Activated B cell treated with CpG ODN at 0.5 μM for 24 hours (primary cell): ENCODE results near the gene UBASH3A. TPM values are rescaled to one million over a fixed set of nuclear protein-coding genes. Genes with fewer than 3 reads are reported as not detected.

ENCODE experiments used
- ATAC-seq: fragments of 200-7000 bp; cut with Tn5 transposase; one replicate; pipeline ENCODE4 v1.10.0; 2021; ENCODE audit warnings: low read depth, mild to moderate bottlenecking, moderate library complexity
- CTCF ChIA-PET: fragments of 350-600 bp; sonication (Branson Sonifier 250); formaldehyde crosslinking; loops from one replicate; lab custom pipeline; 2021; ENCODE audit warnings: antibody characterized with exemption; lab: Charles Lee
- POLR2A ChIA-PET: fragments of 350-600 bp; sonication (Branson Sonifier 250); formaldehyde crosslinking; loops from one replicate; lab custom pipeline; 2021; ENCODE audit warnings: antibody characterized with exemption; lab: Charles Lee
- DNase-seq: peaks from one replicate; pipeline ENCODE4 v3.0.0; 2022
- H3K27ac Mint-ChIP-seq: one replicate; pipeline ENCODE4 v1.8.0; 2020; ENCODE audit warnings: mixed read lengths
- H3K27me3 Mint-ChIP-seq: one replicate; pipeline ENCODE4 v1.8.0; 2021; ENCODE audit warnings: mixed read lengths
- H3K36me3 Mint-ChIP-seq: one replicate; pipeline ENCODE4 v1.8.0; 2021; ENCODE audit warnings: low read depth, mixed read lengths
- H3K4me1 Mint-ChIP-seq: one replicate; pipeline ENCODE4 v1.8.0; 2021; ENCODE audit warnings: mixed read lengths
- H3K4me3 Mint-ChIP-seq: one replicate; pipeline ENCODE4 v1.8.0; 2020; ENCODE audit warnings: mild to moderate bottlenecking, mixed read lengths
- H3K9me3 Mint-ChIP-seq: one replicate; pipeline ENCODE4 v1.8.0; 2020; ENCODE audit warnings: mixed read lengths
- intact Hi-C: fragments of 100-400 bp; cut with micrococcal nuclease; formaldehyde crosslinking; loops from one replicate; pipeline ENCODE4 v1.15.1; 2024
- total RNA-seq: library from RNA; stranded (reverse); gene quantifications from 2 replicates; pipeline ENCODE4 v1.2.3, GENCODE V29; 2022
- TF ChIP-seq, protein P1 (sequence below): fragments of 200-600 bp; IDR thresholded peaks from one replicate; pipeline ENCODE4 v1.8.0; 2022; ENCODE audit warnings: antibody characterized with exemption, mild to moderate bottlenecking

The UBASH3A gene
- total RNA-seq, 1 donor from 2014 or later = not detected

GRCh38 chr21:42429021-42429420 is 25.3 kb downstream of the UBASH3A start:
- peaks cover 25% of the 10 kb centered on the region for H3K4me1 Mint-ChIP-seq
- ChIA-PET POLR2A (no interaction called here), CTCF (no interaction called here)
- TF ChIP-seq, protein P1, sequence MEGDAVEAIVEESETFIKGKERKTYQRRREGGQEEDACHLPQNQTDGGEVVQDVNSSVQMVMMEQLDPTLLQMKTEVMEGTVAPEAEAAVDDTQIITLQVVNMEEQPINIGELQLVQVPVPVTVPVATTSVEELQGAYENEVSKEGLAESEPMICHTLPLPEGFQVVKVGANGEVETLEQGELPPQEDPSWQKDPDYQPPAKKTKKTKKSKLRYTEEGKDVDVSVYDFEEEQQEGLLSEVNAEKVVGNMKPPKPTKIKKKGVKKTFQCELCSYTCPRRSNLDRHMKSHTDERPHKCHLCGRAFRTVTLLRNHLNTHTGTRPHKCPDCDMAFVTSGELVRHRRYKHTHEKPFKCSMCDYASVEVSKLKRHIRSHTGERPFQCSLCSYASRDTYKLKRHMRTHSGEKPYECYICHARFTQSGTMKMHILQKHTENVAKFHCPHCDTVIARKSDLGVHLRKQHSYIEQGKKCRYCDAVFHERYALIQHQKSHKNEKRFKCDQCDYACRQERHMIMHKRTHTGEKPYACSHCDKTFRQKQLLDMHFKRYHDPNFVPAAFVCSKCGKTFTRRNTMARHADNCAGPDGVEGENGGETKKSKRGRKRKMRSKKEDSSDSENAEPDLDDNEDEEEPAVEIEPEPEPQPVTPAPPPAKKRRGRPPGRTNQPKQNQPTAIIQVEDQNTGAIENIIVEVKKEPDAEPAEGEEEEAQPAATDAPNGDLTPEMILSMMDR = no peak
- no peak overlapping the region for H3K27ac Mint-ChIP-seq
- H3K4me3 Mint-ChIP-seq = no peak overlapping the region
- no peaks in the 10 kb centered on the region for H3K36me3 Mint-ChIP-seq
- DNase-seq (peak; percentile 3), ATAC-seq (no peak)
- intact Hi-C loops = no loop called here
- peaks cover 22% of the 10 kb centered on the region for H3K27me3 Mint-ChIP-seq
- H3K9me3 Mint-ChIP-seq = peaks cover 10% of the 10 kb centered on the region

DNA sequence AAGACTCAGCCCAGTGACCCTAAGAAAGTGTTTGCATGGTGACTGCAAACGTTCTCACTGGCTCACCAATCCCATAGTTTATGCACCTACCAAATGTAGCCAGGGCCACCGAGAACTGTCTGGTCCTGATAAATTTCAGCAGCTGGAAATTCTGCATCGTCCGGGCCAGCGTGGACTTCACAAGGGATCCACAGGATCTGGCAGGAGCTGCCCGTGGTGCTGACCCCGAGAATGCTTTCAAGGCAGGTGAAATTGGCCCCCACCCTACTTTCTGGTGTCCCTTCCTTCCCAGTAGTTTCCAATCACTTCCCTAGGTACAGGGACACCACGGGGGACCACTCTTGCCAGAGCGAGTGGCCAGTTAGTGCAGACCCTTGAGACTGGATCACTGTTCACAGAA is 26.2 kb downstream of the UBASH3A start:
- Mint-ChIP-seq H3K9me3 (peaks cover 10% of the 10 kb centered on the region), H3K4me1 (peaks cover 17% of the 10 kb centered on the region), H3K4me3 (no peak overlapping the region), H3K36me3 (no peaks in the 10 kb centered on the region), H3K27me3 (peaks cover 21% of the 10 kb centered on the region), H3K27ac (no peak overlapping the region)
- DNase-seq (no peak), ATAC-seq (no peak)
- POLR2A ChIA-PET = no interaction called here
- intact Hi-C loops = no loop called here
- TF ChIP-seq, protein P1 = no peak
- CTCF ChIA-PET = no interaction called here

DNA sequence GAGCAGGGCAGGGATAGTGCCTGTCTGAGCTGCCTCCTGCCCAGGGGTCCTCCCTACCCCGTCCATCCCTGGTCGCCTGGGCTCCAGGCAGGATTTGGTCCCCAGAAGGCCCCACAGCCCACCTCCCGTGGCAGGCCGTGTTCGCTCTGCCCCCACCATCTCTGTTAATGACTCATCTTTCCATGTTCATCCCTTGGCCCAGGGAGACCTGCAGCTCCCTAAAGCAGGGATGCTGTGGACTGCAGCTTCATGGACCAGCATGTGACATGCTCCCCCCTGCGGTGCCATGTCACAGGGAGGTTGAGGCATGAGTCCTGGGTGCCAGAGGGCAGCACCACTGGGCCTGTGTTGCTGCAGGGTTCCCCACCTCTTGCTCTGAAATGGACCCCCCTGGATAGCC is 26.8 kb downstream of the UBASH3A start:
- POLR2A ChIA-PET = no interaction called here
- DNase-seq (peak; percentile 10), ATAC-seq (no peak)
- CTCF ChIA-PET = no interaction called here
- Mint-ChIP-seq H3K36me3 (no peaks in the 10 kb centered on the region), H3K9me3 (peaks cover 10% of the 10 kb centered on the region), H3K27ac (no peak overlapping the region), H3K27me3 (peaks cover 20% of the 10 kb centered on the region), H3K4me3 (no peak overlapping the region), H3K4me1 (peaks cover 10% of the 10 kb centered on the region)
- intact Hi-C loops = no loop called here
- TF ChIP-seq, protein P1 = no peak

DNA sequence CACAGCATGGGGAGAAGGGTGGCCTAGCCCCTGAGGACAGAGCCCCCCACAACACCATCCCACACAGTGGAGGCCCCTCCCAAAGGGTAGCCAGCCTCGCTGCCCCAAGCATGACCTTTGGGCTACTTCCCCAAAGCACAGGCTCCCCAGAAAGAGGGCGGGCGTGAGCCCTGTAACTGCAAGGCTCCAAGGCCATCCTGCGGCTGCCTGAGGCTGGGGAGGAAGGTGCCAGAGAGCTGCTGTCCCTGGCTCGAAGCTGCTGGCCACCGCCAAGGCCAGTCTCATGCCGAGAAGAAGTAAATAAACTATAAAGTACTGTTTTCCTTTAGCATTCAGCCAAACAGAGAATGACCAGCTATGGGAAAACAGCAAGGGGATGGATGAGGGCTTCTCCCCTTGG is 27.5 kb downstream of the UBASH3A start:
- ChIA-PET POLR2A (no interaction called here), CTCF (no interaction called here)
- ATAC-seq = no peak
- H3K4me1 Mint-ChIP-seq = peaks cover 5% of the 10 kb centered on the region
- intact Hi-C loops = no loop called here
- peaks cover 17% of the 10 kb centered on the region for H3K27me3 Mint-ChIP-seq
- H3K9me3 Mint-ChIP-seq = peaks cover 12% of the 10 kb centered on the region
- H3K36me3 Mint-ChIP-seq = no peaks in the 10 kb centered on the region
- DNase-seq = no peak
- no peak overlapping the region for H3K27ac Mint-ChIP-seq
- H3K4me3 Mint-ChIP-seq = no peak overlapping the region
- TF ChIP-seq, protein P1 = no peak

DNA sequence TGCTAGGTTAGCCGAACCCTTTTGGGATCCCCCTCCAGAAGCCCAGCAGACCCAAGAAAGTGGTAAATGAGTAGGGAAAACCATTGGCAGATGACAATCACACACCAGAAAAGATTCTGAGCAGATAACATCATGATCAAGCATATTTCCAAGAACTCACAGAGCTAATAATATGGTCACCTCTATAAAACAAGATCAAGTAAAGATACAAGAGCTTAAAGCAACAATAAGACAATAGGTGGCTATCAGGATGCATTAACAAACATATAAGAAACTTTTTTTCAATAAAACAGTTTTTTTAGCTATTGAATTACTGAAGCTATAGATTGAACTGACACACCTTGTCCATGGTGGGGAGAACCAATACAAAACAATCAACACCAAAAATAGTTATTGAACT is 29.0 kb downstream of the UBASH3A start:
- H3K36me3 Mint-ChIP-seq = no peaks in the 10 kb centered on the region

More for the DNA sequence above, 29.0 kb downstream of the UBASH3A start:
- Mint-ChIP-seq H3K27me3 (peaks cover 17% of the 10 kb centered on the region), H3K4me3 (no peak overlapping the region), H3K9me3 (peaks cover 15% of the 10 kb centered on the region), H3K4me1 (no peaks in the 10 kb centered on the region), H3K27ac (no peak overlapping the region)
- ATAC-seq (no peak), DNase-seq (no peak)
- ChIA-PET CTCF (no interaction called here), POLR2A (no interaction called here)
- intact Hi-C loops = no loop called here
- TF ChIP-seq, protein P1 = no peak
